ENCODE data around the gene SORCS2.

SORCS2 gene

DNA sequence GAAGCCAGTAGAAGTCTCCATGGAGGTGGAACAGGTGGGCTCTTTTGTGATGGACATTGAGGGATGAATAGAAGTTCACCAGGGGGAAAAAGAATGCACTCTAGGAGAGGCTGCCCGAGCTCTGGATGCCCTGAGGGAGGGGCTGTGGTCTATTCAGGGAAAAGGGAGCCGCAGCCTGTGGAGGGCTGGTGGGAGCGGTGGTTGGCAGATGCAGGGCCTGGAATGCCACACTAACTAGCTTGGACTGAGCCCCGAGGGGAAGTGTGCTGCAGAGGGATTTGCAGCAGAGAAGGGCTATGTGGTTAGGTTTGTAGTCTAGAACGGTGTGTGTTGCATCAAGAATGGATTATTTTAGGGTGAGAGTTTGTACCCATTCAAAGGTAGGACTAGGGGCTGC is 271.9 kb downstream of the SORCS2 start:
- no peak for DNase-seq

DNA sequence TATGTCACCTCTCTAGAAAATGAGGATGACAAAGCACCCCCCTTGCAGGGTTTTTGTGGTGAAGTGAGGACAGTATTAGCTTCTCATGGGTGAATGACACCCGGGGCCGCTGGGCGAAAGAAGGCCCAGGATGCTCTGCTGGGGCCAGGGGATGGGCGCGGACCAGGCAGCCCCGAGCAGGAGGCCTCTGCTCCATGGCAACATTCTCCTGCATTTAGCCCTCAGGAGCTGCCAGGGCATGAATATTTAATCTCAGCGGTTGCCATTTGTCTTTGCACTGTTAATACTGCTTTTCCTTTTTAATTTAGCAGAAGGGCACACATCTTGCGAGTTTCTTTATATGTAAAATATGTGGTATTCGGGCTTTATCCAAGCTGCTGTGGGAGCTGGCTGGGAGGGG is 272.7 kb downstream of the SORCS2 start:
- no peak for DNase-seq

DNA sequence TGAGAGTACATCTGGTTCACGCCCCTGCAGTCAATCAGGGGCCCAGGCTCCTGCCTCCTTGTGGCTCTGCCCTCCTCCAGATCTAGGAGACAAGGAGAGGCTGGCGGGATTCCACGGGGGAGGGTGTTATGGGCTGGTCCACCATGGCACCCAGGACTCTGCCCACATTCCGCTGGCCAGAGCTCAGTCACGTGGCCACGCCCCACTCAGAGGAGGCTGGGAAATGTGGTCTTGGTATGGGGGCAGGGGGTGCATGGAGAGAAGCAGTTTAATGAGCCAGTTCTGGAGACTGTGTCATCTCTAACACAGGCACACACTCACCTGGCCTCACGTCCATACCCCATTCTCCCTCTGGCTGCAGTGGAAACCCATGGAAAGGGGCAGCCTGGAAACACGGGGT is 273.9 kb downstream of the SORCS2 start:
- DNase-seq: no peak

DNA sequence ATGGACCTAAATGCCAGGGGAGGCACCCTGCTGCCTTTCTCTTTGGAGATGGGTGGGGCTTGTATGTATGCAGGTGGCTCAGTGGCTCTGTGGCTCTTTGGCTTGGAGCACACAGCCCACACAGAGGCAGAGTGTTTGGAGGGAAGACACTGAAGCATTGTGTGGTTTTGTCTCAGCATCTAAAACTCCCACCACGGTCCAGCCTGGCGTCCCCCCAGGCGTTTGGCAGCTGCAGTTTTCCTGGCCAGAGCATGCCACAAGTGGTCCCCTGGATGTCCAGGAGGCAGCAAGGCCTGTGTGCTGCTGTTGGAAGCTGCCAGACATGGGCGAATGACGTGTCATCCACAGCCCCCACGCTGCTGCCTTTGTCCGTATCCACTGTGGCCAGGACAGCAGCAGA is 274.6 kb downstream of the SORCS2 start:
- DNase-seq: no peak

DNA sequence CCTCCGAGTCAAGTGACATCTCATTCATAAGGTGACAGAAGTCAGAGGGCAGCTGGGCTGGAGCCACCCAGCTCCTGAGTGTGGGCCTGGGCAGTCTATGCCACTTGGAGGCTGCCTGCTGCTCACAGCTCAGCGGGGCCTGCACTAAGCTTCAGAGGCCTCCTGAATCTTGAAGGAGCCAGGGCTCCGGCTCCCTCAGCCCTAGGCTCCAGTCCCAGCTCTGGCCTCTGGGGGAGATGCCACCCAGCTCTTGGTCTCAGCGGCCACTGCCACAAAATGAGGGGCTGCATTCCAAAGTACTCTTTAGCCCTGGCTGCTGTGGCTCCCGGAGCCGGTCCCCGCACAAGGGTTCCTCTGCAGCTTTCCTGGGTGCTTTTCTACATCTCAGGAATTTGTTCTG is 275.1 kb downstream of the SORCS2 start:
- DNase-seq: no peak

DNA sequence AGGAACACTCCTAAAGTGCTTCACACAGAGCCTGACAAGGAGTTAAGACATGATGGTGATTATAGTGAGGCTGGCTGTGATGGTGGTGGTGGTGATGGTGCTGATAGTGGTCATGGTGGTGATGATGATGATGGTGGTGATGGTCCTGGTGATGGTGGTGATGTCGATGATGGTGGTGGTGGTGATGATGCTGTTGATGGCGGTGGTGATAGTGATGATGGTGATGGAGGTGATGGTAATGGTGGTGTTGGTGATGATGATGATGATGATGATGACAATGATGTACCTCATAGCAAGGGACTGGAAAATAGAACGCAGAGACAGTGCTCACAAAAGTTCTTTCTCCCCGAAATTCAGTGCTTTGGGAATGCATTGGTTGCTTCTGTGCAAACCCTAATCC is 276.7 kb downstream of the SORCS2 start:
- DNase-seq: no peak

DNA sequence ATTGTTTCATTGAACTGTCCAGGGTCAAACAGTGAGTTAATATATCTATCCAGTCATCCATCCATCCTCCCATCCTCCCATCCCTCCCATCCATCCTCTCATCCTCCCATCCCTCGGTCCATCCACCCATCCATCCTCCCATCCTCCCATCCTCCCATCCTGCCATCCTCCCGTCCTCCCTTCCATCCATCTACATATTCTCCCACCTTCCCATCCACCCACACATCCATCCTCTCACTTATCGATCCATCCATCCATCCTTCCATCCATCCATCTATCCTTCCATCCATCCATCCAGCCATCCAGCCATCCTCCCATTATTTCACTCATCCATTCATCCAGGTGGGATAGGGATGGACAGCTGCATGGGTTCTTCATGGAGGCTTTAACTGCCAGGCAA is 277.8 kb downstream of the SORCS2 start:
- DNase-seq: no peak

DNA sequence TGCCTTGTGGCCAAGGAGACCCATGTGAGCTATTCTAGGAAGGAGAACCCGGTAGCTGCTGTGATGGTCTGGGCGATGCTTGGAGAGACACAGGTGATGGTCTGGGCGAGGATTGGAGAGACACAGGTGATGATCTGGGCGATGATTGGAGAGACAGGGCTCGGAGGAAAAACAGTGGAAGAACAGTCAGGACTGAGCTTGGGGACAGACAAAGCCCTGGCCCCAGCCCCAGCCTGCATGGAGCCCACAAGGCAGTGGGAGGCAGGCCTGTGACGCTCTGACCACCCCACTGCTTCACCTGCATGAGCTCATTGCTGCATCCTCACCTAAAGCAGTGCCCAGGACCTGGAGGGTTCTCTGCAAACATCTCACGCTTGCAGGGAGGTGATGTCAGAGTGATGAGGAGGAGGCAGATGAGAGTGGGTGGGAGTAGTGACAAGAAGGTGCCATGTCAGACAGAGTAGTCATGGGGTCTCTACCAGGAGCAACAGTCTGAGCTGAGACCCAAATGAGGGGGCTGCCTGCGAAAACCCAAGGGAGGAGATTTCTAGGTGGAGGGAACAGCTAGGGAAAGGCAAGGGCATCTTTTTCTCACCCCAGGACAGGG is 278.3 kb downstream of the SORCS2 start:
- DNase-seq: no peak

DNA sequence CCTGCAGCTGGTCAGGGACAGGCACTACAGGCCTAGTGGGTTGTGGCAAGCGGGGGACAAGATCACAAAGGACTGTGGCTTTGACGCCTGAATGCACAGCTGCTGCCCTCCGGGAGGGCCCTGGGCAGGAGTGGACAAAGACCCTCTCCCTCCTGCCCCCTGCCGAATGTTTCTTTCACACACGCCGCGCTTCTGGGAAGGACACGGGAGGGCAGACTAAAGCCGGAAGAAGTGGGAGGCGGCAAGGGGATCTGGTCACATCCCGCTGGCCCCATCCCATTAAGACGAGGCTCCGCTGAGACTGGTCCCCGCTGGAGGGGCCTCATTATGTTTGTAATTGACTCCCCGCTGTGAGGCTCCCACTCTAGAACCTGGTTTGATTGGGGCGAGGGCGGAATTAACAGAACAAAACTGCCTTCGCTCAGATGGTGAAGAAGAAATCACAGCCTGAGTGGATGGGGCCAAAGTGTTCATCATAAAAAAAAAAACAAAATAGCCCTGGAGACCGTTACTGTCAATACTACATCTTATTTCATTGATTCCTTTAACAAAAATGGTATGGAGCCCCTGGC is 280.2 kb downstream of the SORCS2 start:
- DNase-seq: no peak

DNA sequence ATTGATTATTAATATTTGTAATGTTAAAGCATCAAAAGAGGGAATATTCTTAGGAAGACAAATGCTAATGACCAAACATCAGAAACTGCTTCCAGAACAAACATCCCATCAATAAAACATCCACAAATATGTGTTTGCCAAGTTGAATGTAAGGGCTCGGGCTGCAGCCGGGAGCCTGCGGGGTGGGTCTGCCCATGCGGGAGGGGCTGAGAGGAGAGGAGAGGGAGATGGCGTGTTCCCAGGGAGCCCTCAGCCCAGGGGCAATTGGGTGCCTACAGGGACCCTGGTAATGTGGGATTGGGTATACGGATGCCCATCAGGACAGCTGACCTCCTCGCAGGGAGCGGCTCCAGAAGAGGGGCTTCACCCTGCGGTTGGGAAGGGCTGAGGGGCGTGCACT is 280.7 kb downstream of the SORCS2 start:
- no peak for DNase-seq

DNA sequence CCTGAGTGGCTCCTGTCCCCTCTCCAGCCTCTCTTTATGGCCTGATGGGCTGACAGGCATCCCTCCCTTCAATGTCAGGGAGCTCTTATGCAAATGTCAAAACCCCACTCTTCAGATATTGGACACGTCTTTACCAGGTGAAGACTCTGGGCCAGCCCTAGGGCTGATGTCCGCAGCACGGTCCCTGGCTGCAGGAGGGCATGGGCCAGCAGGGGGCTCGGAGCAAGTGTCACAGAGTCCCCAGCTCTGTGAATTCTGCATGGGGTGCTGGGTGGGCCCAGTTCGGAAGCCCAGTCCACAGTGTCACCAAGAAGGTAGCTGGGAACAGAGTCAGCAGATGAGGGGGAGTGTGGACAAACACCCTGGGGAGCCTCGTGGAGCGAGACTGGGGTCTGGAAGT is 282.0 kb downstream of the SORCS2 start:
- DNase-seq: no peak

DNA sequence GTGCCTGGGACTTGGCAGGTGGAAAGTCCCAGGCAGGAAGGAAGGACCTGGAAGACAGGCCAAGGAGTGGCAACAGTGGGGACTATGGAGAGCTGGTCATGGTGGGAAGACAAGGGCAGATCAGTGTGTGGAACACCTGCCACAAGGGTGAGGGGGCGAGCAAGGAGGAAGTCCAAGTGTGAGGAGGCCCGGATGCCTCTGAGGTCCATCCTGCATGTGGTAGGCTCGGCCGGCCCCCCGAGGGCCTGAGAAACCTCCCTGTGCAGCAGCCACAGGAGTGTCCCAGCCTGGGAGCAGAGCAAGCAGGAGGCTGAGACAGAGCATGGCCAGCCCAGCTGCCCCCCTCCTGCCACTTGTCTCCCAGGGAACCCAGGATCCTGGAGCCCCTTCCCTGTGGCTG is 282.9 kb downstream of the SORCS2 start:
- no peak for DNase-seq

DNA sequence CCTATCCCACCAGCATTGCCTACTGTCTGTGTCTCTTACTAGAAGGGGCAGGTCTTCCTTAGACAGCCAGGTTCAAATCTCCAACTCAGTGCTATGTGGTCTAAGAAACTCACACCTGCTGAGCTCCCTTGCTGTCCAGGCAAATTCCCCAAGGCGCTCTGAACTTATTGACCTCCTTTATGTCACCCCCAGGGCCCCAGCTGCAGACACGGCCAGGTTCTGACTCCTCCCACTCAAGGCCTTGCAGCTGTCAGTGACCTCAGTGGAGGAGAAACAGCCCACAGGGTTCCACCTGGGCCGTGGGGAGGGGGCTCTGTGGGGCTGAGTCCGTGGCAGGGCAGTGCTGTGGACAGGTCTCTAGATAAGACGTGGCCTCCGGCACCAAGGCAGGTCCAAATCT is 284.5 kb downstream of the SORCS2 start:
- DNase-seq: no peak

DNA sequence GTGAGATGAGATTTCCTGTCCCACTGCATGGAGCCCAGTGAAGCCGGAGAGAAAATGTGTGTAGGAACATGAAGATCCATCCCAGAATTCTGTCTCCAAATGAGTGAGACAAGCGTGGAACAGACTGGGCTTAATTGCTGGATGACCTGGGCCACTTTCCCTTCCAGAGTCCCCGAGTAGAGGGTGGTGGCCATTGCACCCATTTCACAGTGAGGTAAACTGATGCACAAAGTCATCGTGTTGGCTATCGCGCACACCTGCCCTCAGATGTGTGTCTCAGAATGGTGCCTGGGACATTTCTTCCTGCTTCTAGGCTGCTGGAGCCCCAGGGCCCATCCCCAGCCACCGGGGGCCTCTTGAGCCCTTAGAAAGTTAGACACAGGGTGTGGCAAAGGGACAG is 285.4 kb downstream of the SORCS2 start:
- no peak for DNase-seq

DNA sequence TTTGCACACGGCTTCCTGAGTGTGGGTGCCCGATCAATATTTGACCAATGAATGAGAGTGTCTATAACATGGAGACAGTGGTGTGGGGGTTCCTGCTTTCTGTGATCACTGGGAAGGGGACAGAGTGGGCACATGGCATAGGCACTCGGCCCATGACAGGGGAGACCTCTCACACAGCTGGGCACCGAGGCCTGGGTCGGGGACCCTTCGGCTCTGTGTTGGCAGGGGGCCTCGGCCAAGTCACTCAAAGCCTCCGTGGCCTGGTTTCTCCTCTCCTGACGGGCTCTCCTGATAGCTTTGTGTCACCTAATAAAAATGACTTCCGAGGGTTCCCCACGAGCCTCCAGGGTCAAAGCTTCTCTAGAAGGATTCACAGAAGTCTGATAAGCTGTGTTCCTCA is 286.3 kb downstream of the SORCS2 start:
- no peak for DNase-seq

DNA sequence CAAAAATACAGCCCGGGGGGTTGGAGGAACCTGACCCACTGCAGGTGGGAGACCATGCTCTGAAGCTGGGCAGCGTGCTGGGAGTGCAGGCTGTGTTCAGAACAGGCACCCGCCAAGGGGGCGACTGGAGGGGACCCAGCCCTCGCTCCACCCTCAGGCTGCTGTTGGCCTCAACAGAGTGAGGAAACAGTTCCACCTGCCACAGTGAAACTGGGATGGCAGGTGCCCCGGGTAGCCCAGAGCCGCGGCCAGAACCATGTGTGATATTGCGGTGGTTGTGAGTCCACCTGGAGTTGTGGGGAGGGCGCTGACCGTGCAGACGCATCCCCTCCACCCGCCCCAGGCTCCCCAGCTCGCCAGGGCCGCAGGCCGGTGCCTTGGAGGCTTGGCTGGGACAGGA is 288.1 kb downstream of the SORCS2 start:
- no peak for DNase-seq

DNA sequence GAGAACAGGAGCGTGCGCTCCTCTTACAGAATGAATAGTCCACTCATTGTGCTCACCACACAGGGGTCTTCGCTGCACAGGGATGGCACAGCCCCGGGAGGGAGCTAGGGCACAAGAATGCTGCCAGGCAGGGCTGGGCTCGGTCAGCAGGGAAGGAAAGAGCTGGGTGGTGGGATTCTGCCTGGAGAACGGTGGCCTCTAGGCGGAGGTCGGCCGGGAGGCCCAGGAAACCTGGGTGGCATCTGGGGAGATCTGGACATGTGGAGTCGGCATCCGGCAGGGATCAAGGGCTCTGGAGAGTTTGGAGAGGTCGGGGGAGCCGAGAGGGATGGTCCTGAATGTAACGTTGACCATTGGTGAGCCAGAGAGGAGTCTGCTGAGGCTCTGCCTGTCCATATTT is 288.9 kb downstream of the SORCS2 start:
- no peak for DNase-seq

DNA sequence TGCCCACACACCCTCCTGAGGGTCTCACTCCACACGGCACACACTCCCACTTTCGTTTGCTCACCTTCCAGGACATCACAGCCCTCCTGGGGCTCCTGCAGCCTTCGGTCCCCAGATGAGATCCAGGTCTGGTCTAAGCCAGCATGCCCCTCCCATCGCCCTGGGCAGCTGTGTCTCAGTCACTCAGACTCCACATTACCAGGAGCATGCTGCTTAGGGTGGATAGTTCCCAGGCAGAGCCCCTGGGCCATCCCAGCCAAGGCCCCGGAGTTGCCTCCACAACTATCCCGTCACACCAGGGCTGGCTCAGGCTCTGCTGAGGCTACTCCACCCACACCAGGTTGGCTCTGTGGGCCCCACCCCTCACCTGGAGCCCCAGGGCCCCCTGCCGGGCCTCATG is 292.8 kb downstream of the SORCS2 start:
- DNase-seq: no peak

DNA sequence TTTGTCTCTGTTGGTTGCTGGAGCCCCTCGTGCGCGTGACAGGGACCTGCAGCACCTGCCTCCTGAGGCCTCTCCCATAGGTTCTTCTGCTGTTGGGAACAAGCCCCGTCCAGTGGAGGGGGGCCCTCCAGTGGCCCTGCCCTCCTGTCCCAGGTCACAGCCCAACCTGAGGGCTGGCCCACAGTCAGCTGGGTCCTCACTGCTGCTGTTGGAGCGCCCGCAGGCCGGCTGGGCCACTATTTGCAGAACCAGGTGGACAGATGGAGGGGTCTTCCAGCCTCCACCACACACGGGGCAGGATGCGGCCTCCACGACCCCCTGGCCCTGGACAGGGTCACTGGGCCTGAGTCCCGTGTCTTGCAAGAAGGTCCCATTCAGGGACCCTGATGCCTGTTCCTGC is 293.8 kb downstream of the SORCS2 start:
- DNase-seq: no peak

DNA sequence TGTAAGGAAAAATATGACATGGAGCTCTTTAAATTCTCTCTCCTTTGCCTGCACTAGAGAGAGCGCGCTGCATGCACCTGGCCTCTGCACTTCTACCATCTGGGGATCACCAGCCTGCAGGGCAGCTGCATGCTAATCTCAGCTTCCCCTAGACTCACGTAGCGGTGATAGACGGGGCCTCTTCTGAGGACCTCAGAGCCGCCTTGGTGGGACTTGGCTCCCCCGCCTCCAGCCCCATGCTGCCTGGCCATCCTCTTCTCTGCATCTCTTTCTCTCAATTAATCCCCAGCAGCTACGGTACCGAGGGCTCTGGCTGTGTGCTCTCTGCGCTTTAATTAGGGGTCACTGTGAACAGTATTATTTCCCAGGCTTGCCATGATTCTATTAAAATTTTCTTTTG is 295.2 kb downstream of the SORCS2 start:
- no peak for DNase-seq

DNA sequence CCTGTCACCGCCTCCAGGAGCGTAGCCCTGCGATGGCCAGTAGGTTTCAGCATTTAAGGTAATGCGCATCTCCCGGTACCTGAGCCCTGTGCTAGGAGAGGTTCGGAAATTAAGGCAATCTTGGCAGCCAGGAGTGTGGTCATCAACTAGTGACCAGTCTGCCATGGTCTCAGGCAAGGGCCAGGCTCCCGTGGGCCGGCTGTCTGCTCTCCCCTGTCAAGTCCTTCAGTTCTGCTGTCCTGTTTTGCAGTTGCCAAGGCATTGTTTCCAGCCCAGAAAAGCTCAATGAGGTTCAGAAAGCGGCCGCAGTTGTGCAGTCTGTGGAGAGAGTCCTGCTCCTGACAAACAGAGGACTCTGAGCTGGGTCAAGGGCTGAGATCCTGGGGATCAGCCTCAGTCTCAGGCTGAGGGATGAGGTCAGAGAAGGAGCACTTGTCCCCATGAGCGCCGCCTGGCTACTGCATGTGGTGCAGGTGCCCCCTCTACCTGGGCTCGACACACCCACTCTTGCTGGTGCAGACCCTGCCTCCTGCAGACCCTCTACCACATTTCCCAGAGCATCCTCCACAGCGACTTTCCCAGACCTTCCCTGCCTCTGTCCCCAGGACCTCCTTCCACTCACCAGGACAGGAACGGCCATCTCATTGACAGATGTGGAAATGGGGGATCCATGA is 295.8 kb downstream of the SORCS2 start:
- DNase-seq: no peak

DNA sequence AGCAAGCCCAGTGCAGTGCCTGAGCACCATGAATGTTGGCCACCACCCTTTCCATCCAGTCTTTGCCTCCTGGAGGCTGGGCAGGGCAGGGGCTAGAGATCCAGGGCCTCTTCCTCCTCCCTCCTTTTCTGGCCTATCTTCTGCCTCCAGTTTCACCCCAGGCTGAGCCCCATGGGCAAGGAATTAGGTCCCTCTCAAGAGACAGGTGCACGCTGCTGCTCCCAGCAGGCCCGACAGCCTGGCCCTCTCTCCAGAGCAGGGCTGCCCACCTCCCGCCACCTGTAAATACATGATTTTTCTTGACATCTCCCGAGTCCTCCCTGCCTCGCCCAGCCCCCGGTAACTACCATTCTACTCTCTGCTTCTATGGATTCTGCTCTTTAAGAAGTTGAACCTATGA is 299.6 kb downstream of the SORCS2 start:
- DNase-seq: no peak

DNA sequence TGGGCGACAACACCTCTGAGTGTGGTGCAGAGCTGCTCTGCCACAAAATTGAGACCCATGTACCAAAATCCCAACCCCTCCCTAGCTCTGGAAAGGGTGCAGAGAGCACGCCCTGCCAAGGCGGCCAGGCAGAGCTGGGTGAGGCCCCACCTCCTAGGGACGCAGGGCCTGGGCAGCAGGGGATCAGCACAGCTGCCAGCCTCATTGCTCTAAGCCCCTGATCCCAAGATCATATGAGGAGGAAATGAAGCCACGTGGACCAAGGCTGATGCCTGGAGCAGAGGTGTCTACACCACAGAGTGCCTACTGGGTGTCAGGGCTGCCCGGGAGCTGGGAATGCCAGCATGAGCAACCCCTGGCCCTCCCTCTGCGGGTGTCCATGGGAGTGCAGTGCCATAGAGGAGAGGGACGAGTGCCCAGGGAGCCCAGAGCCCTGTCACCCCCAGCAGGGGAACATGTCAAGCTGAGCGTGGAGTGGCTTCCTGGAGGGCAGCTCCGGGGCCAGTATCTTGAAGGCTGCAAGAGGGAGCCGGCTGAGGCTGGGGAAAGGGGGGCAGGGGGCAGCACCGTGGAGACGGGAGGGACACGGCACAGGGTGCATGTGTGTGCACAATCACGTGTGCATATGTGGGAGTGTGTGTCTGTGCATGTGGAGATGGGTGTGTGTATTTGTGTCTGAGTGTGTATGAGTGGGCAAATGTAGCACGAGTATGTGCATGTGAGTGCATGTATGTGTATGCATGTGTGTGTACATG is 306.3 kb downstream of the SORCS2 start:
- DNase-seq: no peak

DNA sequence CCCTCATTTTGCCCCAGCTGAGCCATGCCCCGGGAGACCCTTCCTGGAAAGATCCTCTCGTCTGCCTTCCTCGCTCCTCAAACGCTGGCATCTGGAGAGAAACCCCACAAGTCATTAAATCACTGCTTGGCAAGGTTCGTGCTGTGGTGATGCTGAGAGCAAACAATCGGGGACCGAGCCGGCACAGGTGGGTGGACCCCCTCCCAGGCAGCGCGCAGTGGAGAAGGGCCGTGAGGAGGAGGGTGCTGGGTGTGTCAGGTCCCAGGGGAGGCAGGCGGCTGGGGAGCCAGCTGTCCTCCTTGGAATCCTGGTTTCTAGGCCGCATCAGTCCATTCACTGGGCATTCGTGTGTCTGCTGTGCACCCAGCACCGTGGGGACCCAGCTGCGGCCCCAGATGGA is 307.3 kb downstream of the SORCS2 start:
- DNase-seq: no peak

Measured in activated CD4-positive, alpha-beta T cell treated with anti-CD3 and anti-CD28 coated beads for 4 hours (primary cell).